MV-4-11 (cell line): ENCODE results near the gene ENTHD1.

Experiments
- DNase-seq: peaks from one replicate; lab custom pipeline; 2025; lab: John Stamatoyannopoulos, UW

Gene ENTHD1, protein sequence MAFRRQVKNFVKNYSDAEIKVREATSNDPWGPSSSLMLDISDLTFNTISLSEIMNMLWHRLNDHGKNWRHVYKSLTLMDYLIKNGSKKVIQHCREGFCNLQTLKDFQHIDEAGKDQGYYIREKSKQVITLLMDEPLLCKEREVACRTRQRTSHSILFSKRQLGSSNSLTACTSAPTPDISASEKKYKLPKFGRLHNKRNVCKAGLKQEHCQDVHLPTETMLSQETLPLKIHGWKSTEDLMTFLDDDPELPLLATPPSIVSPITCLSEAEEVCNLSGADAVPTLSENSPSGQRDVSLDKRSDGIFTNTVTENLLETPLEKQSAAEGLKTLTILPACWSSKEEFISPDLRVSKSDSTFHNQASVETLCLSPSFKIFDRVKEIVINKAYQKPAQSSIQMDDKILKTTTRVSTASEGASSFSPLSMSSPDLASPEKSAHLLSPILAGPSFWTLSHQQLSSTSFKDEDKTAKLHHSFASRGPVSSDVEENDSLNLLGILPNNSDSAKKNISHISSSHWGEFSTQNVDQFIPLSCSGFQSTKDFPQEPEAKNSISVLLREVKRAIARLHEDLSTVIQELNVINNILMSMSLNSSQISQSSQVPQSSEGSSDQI

DNA sequence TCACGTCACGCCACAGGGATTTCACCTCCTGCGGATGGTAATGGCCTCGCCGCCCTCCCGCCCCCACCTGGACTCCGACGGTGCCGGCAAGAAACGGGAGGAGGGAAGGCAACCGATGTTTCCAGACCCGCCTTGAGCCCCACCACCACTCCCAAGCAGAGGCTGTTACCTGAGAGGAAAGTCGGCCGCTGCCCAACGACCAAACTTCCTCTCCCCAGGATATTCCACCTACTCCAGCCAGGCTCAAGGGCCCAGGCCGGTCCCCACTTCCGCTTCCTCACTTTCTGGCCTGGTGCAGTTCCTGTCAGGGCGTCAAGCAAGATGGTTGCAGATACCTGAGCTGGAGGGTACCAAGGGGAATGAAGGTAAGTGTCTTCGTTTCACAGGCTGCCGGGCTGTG, at the start of gene ENTHD1:
Gene ENTHD1 (minus strand): TSS at position 235 of the 400 bp plus-strand sequence. CDS start 6,012 bp downstream, outside the sequence.
- no peak for DNase-seq

DNA sequence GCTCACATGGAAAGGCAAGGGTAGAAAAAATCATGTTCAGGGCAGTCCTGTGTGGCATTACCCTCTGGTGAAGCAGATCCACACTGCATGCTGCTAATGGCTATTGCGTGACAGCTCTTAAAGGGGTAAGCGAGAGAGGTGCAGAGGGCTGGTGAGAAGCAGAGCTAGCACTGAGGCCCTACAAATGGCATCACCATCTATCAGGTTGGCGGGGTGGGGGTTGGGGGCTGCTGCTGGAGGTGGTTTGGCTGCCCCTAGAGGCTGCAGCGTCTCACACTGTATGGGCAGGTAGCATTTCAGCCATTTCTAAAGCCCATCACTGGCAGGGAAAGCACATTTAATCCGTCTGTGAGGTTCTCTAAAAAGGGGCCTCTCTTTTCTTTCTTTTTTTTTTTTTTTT, 49.8 kb upstream of the ENTHD1 start:
- no peak for DNase-seq

DNA sequence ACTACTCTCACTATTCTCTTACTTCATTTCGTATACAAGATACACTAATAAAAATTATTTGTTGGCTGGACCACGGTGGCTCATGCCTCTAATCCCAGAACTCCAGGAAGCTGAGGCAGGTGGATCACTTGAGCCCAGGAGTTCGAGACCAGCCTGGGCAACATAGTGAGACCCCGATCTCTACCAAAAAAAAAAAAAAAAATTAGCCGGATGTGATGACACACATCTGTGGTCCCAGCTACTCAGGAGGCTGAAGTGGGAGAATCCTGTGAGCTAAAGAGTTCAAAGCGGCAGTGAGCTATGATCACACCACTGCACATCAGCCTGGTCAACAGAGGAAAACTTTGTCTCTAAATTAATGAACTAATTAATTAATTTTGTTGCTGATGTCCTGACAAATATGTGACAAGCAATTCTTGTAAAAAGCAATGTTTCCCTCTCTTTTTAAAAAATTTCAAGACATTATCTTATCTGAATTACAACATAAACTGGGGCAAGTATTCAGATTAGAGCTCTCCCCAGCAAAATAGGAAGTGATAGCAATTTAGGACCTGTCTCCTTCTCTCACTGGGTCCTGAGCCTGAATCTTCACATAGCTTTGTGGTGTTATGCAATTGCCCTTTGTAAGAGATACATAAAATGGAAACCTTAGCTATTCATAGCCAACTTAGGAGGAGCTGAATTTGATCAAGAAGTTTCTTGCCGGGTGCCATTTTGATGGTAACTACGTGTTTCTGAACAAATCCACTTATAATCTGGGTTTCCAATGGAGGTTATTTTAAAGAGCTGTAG, 49.1 kb upstream of the ENTHD1 start:
- peak; percentile 95 for DNase-seq

DNA sequence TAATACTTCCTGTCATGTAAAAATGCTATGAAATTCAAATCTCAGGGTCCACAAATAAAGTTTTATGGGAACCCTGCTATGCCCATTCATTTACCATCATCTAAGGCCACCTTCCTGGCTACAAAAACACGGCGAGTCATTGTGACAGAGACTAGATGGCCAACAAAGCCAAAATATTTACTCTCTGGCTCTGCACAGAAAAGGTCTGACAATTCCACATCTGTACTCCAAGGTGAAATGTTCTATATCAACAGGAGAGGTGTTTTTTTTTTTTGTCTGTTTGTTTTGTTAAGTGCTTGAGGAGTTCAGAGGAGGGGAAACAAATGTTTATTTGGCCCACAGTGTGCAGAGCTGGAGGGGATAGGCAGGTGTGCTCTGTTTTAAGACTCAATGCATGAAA, 48.0 kb upstream of the ENTHD1 start:
- no peak for DNase-seq

DNA sequence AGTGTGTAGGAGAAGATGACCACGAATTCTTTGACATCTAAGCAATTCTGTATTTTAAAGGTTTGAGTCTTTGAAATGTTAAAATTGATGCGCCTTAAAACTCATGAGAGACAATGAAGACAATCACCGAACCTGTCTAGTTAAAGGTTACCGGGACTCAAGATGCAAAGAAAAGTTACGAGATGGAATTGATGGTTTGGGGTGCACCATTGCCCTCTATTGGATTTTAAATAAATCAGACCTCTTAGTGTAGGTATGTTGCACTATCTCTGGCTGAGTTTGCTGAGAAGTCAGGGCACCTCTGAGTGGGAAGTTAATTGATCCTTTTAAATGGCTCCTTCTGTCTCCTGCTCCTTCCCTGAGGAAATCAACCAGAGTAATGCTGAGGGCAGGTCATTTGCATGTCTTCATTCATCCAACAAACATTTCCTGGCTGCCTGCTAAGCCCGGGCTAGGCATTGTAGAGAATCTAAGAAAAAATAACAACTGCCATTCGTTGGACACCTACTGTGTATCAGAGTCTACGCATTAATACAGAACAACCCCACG, 47.3 kb upstream of the ENTHD1 start:
- no peak for DNase-seq

DNA sequence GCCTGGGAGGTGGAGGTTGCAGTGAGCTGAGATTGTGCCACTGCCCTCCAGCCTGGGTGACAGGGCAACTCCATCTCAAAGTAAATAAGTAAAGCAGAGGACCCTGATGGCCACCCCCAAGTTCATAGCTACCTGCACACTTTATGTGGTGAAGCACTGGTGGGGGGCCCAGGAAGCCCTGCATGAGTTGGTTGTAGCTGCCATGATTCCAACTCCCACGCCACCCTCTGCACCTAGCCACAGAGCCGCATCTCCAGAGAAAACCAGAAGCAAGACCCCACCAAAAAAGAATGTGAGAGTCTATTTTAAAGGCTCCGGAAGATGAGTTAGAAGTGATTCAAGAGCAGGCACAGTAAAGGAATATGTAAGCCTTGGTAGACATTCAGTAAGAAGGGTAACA, 46.3 kb upstream of the ENTHD1 start:
- no peak for DNase-seq

DNA sequence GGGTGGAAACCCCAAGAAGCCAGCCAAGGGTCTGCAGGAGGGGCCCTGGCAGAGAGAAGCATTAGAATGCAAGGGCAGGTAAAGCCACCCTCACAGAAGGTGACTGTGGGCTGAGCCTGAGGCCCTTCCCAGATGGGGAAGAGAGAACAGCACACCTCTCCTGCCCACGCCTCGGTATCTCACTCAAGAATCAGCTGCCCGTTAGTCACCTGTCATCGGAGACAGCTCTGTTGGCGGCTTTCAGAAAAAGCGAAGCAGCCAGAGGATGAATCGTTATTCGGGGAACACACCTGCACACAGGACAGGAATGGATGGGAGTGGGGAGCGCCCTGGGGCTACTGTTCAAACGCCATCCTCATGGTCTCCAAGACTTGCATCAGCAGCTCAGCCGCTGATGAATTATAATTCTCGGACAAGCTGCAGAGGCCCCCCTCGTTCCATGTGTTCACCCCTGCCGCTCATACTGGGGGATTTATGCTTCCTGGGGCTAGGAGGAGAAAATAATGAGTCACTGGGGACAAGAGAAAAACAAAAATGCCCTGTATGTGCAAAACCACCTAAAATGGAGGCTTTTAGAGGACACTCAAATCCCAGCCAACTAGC, 45.0 kb upstream of the ENTHD1 start:
- DNase-seq, result no peak

DNA sequence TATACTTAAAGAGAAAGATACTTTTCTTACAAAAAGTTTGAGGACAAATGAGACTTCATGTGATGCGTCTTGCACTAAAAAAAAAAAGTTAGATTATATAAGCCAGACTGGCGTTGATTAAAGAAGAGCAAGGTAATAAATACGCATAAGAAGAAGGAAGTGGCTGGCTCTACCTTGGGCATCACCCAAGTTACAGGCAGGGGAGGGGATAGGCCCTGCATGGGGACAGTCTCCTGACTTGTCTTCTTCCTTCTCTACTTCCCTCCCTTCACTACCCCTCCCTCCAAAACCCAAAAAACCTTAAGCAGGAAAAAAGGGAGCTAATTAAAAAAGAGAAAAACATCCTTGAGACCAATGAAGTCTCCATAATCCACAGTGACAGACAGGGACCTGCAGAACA, 44.3 kb upstream of the ENTHD1 start:
- DNase-seq, result no peak

DNA sequence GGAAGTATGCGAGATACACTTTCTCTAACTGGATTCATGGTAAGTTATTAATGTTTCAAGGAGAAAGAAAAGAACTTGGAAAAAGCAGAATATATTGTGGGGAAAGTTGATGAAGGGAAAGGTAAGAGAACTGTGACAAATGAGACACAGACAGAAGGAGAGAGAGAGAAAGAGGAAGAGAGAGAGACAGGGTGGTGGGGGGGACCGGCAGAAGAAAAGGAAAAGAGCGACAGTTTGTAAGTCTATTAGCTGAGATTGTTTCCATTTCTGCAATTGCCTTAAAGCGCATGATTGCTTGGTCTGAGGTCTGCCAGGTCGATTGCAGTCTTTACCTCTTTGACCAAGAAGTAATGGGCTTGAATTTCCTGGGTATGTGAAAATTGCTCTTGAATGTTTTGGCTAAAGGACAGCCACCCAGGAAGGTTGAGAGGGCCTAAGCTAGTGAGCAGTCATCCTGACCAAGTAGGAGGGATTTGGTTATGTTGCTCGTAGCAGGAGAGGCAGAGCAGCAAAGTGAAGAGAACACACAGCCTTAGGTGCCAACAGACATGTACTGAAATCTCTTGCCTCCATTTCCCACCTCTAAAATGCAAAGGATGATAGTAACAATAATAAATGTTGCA, 43.1 kb upstream of the ENTHD1 start:
- DNase-seq, result peak; percentile 6

DNA sequence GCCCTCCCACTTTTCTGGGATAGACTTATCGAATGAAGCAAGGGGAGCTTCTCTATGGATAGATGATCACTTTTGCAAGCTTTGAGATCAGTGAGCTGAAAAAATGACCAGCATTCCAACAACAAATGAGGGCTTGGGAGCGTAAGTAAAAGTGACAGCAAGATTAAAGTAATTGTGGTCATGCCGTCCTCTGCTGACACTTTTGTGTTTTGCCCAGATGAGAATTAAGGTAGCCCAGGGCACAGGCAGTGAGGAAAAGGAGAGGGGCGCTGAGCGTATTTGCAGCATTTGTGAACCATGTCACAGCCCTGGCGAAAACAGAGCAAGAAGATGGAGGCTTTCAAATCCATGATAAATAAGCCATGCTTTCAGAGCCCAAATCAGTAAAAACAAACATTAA, 42.1 kb upstream of the ENTHD1 start:
- no peak for DNase-seq

DNA sequence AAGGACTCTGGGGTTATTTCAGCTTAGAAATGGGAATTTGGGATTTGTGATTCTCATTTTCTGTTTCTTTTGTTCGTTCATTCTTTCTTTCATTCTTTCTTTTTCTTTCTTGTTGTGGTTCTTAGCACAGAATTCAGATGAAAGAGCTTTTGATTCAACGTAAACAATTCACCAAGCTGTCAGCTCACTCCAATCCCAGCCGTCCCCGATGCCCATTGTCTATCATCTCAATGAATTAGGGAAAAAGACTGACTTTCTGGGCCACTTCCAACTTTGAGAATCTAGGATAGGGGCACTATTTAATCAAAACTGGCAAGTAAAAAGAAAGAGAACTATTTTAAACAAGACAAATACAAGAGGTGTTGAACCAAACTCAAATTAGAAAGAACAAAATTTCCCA, 41.6 kb upstream of the ENTHD1 start:
- DNase-seq, result no peak

DNA sequence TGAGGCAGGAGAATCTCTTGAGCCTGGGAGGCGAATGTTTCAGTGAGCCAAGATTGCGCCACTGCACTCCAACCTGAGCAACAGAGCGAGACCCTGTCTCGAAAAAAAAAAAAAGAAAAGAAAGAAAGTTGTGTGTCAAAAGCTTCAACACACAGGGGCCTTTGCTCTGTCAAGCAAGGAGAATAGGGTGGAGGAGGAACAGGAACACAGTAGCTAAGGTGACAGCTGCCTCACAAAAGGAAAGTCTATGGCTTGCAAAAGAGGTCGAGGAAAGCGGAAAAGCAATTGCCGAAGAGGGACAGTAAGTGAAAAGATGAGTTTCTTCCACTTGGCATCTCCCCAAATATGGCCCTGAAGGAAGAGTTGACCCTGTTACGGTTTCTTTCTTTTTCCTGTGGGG, 40.2 kb upstream of the ENTHD1 start:
- no peak for DNase-seq

DNA sequence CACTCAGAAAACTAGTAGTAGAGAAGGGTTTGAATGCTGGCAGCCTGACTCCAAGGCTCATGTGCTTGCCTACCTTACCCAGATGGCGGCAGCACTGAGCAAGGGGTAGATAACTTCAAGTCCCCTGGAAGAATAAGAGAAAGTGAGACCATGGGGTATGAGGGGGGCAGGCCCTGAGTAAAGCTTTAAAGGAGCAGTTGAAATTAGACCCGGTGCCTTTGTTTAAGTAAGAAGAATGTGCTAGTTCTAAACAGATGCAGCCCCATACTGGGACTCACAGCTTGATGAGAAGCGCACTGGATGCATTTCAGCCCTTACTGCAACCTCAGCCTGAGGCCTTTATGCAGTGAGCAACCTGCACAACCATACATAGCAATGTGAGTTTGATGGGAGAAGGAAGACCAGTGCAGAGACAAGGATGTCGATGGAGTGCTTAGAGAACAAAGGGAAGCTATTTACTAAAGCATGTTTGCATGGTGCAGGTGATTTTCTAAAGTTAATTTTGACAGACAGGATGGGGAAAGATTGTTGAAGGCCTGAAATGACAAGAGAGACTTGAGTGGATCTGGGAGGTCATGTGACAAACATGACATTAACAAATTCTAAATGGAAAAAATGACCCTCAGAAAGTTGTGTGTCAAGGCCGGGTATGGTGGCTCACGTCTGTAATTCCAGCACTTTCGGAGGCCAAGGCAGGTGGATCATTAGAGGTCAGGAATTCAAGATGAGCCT, 39.5 kb upstream of the ENTHD1 start:
- DNase-seq, result peak; percentile 40

DNA sequence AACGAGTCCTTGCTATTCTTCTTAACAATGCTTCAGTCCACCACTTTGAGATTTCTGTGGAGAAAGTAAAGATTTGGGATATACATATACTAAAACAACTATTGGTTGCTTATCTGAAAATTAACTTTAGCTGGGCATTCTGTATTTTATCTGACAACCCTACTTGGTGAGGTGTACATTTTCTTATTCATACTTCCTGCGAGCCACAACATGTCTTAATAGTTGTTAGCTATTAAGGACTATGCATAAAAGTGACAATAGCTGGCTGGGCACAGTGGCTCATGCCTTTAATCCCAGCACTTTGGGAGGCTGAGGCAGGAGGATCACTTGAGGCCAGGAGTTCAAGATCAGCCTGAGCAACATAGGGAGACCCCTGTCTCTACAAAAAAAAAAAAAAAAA, 38.6 kb upstream of the ENTHD1 start:
- no peak for DNase-seq

DNA sequence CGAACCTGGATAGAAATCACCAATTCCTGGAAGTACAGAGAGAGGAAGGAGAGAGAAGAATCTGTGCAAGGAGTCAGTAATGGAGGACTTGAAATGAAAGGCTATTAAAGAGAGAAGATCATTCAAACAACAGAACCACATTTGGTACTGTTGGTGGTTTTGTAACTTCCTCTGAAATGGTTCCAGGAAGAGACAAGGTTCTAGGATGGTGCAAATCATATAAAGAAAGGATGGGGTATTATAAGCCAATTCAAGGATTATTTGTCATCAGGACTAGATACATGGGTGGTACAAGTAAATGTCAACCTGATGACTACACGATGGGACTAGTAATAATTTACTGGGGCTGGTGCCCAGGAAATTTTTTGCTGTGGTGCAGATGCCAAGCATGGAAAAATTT, 37.7 kb upstream of the ENTHD1 start:
- peak; percentile 7 for DNase-seq

DNA sequence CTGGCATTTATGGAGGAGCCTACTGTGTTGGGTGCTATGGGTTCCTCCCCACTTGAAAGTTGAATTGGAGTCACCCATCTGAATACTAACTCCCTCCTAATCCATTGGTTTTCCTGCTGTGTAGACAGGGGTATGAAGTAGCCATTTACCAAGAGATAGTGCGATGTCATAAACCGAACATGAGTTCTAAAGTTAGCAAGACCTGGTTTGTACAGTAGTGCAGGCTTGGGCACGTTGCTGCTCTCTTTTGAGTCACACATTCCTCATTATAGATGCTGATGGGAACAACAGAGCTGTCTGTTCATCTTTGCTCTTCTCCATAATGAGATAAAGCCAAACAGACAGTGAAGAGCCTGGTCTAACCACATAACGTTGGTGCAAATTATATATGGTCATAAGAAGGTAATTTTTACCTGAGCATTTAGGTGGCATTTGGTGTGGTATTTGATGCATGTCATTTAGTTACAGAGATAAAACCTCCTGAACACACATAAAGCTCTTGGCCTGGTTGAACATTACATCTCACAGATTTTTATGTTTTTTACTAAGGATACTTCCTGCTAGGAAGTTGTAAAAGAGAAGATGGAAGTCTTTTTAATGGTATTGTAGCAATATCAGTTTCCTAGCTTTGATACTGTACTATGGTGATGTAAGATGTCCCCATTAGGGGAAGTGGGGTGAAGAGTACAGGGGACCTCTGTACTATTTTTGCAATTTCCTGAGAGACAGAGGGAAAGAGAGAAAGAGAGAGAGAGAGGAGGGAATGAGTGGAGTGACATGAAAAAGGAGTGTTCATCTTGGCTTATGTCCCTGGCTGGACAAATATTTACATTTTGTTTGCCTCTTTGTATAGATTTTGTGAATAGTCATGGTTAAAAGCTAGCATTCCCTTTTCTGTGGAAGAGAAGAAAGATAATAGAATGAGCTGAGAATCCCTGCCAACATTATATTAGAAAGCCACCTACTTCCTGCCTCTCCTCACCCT, 35.3 kb upstream of the ENTHD1 start:
- DNase-seq, result no peak

DNA sequence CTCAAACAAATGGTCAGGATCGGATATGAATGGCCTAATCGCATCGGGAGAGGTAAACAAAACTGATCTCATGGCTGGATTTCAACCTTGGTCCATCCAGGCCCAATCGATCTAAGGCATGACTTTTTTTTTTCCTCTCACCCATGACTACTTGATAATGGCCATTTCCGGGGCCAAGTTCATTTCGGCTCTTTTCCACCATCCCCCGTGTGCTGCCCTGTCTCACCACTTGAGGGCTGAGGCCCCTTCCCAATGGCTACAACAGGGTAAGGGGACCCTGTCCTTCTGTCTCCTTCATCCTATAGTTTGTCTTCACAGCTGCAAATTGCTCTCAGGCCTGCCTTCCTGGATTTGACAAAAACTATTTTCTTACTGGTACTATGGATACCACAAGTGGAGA, 34.0 kb upstream of the ENTHD1 start:
- DNase-seq, result no peak

DNA sequence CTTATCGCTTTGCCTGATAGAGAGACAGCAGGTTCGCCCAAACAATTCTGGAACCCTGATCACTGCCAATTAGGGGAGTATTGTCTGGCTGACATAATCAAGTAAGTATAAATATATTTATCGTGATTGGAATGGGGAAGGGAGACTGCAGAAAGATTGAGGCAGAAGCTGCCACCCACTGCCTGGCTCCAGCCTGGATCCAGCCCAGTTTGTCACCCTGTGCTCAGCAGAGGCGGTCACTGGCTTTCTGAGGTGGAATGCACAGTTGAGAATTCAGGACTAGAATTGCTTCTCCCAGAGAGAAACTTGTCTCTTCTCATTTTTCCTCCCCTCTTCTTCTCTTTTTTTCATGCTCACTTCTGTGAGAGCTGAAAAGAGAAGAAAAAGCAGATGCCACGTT, 33.2 kb upstream of the ENTHD1 start:
- DNase-seq, result no peak

DNA sequence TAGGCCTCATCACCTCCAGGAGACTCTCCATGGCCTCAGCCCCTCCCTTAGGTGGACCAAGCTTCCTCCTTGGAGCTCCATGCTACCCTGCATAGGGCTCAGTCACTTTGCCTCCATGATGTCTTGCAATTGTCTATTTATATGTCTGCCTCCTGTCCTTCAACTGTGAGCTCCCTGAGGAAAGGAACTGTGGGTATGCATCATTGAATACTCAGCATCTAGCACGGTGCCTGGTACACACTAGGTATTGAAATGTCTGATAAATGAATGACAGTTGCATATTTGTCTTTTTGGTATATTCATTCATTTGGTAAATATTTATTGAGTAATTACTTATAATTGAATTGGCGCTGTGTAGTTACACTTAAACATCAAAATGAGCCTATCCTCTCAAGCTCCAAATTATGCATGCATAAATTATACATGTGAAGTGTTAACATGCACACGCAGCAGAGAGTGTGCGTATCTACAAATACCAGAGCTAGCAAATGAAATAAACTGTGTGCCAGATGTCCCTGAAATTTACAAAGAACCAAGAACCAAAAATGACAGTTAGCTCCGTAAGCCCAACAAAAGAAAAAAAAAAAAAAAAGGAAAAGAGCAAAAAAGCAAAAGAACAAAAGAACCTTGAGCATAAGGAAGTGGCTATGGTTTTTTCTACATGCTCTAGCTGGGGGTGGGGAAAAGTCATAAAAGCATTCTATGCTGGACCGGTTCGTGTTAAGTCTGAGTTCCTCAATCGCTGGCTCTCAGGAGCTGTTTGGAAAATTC, 32.5 kb upstream of the ENTHD1 start:
- peak; percentile 42 for DNase-seq
